ENCODE data around the gene HIP1R.

Gene HIP1R

GRCh38 chr12:122867691-122868461 lies 32.6 kb downstream of the HIP1R start:
- H3K4me3 ChIP-seq (ENCODE audit: low read depth, low read length) = no peak overlapping the region
- no peaks in the 10 kb centered on the region for H3K9me3 ChIP-seq (ENCODE audit: control insufficient read depth, low read length)
- no peaks in the 10 kb centered on the region for H3K27me3 ChIP-seq (ENCODE audit: control insufficient read depth, insufficient read depth, low read length)
- H2AFZ ChIP-seq = no peak overlapping the region
- H3K4me2 ChIP-seq (ENCODE audit: low read length) = no peak overlapping the region
- H3K27ac ChIP-seq = no peak overlapping the region
- H3K36me3 ChIP-seq (ENCODE audit: control insufficient read depth, insufficient read depth, low read length) = no peaks in the 10 kb centered on the region
- no peak overlapping the region for H3K9ac ChIP-seq
- H3K4me1 ChIP-seq = peaks cover 6% of the 10 kb centered on the region
- TF ChIP-seq, protein P1, sequence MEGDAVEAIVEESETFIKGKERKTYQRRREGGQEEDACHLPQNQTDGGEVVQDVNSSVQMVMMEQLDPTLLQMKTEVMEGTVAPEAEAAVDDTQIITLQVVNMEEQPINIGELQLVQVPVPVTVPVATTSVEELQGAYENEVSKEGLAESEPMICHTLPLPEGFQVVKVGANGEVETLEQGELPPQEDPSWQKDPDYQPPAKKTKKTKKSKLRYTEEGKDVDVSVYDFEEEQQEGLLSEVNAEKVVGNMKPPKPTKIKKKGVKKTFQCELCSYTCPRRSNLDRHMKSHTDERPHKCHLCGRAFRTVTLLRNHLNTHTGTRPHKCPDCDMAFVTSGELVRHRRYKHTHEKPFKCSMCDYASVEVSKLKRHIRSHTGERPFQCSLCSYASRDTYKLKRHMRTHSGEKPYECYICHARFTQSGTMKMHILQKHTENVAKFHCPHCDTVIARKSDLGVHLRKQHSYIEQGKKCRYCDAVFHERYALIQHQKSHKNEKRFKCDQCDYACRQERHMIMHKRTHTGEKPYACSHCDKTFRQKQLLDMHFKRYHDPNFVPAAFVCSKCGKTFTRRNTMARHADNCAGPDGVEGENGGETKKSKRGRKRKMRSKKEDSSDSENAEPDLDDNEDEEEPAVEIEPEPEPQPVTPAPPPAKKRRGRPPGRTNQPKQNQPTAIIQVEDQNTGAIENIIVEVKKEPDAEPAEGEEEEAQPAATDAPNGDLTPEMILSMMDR (IDR thresholded peaks at IDR 0.05) = peak; percentile 21
- no peaks in the 10 kb centered on the region for H3K79me2 ChIP-seq

DNA sequence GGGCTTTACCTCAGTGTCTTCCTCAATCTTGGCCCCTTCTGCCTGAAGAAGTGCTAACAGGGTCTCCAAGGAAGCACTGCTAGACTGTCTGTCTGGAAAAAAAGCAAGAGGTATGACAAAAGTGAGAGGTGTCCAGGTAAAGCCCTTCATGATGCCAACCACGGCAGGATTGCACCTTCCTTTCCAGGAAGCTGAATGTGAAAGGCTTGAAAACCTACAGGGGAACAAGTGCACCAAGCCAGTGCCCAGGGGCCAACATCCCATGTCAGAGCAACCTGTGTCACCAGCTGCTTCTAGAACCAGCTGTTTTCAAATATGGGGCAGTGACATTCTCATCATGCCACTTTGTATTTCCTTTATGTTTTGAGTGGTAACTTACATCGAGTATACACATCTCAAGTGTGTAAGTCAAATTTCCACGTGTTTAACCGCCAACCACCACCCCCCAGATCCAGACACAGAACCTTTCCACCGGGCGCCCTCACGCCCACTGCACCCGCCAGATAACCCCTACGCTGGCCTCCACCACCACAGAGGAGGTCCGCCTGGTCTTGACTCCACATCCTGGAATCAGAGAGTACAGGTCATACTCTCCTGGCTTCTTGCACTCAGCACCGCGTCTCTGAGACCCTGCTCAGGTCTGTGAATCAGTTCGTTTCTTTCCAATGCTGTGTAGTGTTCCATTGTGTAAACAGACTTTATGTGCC lies 33.4 kb downstream of the HIP1R start:
- Histone ChIP-seq H3K79me2 (peaks cover 4% of the 10 kb centered on the region), H3K36me3 (ENCODE audit: control insufficient read depth, insufficient read depth, low read length) (no peaks in the 10 kb centered on the region), H3K9ac (no peak overlapping the region), H3K27me3 (ENCODE audit: control insufficient read depth, insufficient read depth, low read length) (no peaks in the 10 kb centered on the region), H3K4me1 (peaks cover 9% of the 10 kb centered on the region), H2AFZ (no peak overlapping the region), H3K4me2 (ENCODE audit: low read length) (no peak overlapping the region), H3K27ac (no peak overlapping the region), H3K4me3 (ENCODE audit: low read depth, low read length) (no peak overlapping the region), H3K9me3 (ENCODE audit: control insufficient read depth, low read length) (no peaks in the 10 kb centered on the region)
- TF ChIP-seq, protein P1 (IDR thresholded peaks at IDR 0.05) = no peak

GRCh38 chr12:122869207-122869973 lies 34.1 kb downstream of the HIP1R start:
- Histone ChIP-seq H3K27me3 (ENCODE audit: control insufficient read depth, insufficient read depth, low read length) (no peaks in the 10 kb centered on the region), H3K79me2 (peaks cover 12% of the 10 kb centered on the region), H3K9me3 (ENCODE audit: control insufficient read depth, low read length) (no peaks in the 10 kb centered on the region), H3K4me1 (peaks cover 11% of the 10 kb centered on the region), H3K4me3 (ENCODE audit: low read depth, low read length) (no peak overlapping the region), H2AFZ (no peak overlapping the region), H3K36me3 (ENCODE audit: control insufficient read depth, insufficient read depth, low read length) (no peaks in the 10 kb centered on the region), H3K27ac (no peak overlapping the region), H3K4me2 (ENCODE audit: low read length) (no peak overlapping the region), H3K9ac (no peak overlapping the region)
- TF ChIP-seq, protein P1 (IDR thresholded peaks at IDR 0.05) = no peak

GRCh38 chr12:122870163-122870842 lies 35.0 kb downstream of the HIP1R start:
- Histone ChIP-seq H3K9ac (no peak overlapping the region), H3K4me1 (peaks cover 11% of the 10 kb centered on the region), H2AFZ (no peak overlapping the region), H3K79me2 (peaks cover 17% of the 10 kb centered on the region), H3K9me3 (ENCODE audit: control insufficient read depth, low read length) (no peaks in the 10 kb centered on the region), H3K27ac (peak overlapping the region; percentile 45), H3K36me3 (ENCODE audit: control insufficient read depth, insufficient read depth, low read length) (no peaks in the 10 kb centered on the region), H3K27me3 (ENCODE audit: control insufficient read depth, insufficient read depth, low read length) (no peaks in the 10 kb centered on the region), H3K4me2 (ENCODE audit: low read length) (peak overlapping the region; percentile 23), H3K4me3 (ENCODE audit: low read depth, low read length) (no peak overlapping the region)
- TF ChIP-seq, protein P1 (IDR thresholded peaks at IDR 0.05) = no peak

All from parathyroid adenoma (tissue), 2 donors.